Measurements from ENCODE around the gene WFDC10A. TPM values are rescaled to one million over a fixed set of nuclear protein-coding genes. Genes with fewer than 3 reads are reported as not detected.

The WFDC10A gene
- total and polyA plus RNA-seq, 2 donors (not counting 3 experiments of a cell fraction or from before 2014, with no cell fraction given), result not detected

DNA sequence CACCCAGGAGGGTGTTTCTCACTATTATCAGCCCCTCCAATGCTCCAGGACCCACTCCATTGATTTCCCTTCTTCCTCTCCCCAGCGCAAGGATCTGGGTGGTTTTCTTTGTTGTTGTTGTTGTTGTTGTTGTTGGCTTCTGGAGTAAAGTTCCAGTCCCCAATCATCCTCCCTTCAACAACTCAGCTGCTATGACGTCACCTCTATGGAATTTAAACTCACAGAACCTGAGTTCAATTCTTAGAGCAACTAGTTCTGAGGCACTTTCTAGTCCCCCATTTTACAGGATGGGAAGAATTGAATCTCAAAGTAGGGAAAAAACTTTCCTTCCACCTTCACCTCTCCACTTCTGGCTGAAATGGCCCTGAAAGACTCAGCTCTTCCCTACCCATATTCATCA is 40.7 kb upstream of the WFDC10A start:
- Histone ChIP-seq H3K27me3 (ENCODE audit: control insufficient read depth in 2 of 2, insufficient read depth in 2 of 2, low read length in 2 of 2) (peaks cover 0 to 2% of the 10 kb centered on the region in 2 experiments), H3K79me2 (ENCODE audit: control insufficient read depth, insufficient read depth, low read length) (no peaks in the 10 kb centered on the region), H3K4me1 (ENCODE audit: control insufficient read depth, extremely low read depth, insufficient read depth, low read length) (no peaks in the 10 kb centered on the region), H3K9me1 (replicated peaks; ENCODE audit: control insufficient read depth, extremely low read depth, insufficient read depth, low read length) (no peaks in the 10 kb centered on the region), H3K4me3 (replicated peaks in 1 of 3; ENCODE audit: insufficient read depth in 1 of 3, low read depth in 1 of 3, low read length in 3 of 3) (no peak overlapping the region), H3K9ac (replicated peaks; ENCODE audit: extremely low read depth, insufficient read depth, low read length) (no peak overlapping the region), H2AFZ (ENCODE audit: low read depth, low read length) (no peak overlapping the region), H4K20me1 (replicated peaks; ENCODE audit: control insufficient read depth, extremely low read depth, insufficient read depth, low read length) (no peaks in the 10 kb centered on the region), H3K4me2 (ENCODE audit: insufficient read depth, low read length) (no peak overlapping the region), H3K9me3 (replicated peaks; ENCODE audit: control insufficient read depth, insufficient read depth, low read length) (no peaks in the 10 kb centered on the region), H3K27ac (ENCODE audit: insufficient read depth, low read depth, low read length) (no peak overlapping the region), H3K36me3 (ENCODE audit: control insufficient read depth in 2 of 2, extremely low read depth in 1 of 2, insufficient read depth in 2 of 2, low read length in 2 of 2) (no peaks in the 10 kb centered on the region)
- intact Hi-C loops (cut with micrococcal nuclease), result no loop called here
- ChIA-PET POLR2A (no interaction called here), CTCF (interaction anchor here (1.6 kb wide), 2 partner anchors 181 to 183 kb away, joined by 5 to 9 read pairs; no protein-coding TSS in a partner anchor)
- TF ChIP-seq POLR2AphosphoS5 (IDR thresholded peaks at IDR 0.05; ENCODE audit: insufficient read depth, low read depth, low read length) (no peak), FOS (IDR thresholded peaks at IDR 0.05; ENCODE audit: borderline replicate concordance, insufficient read depth, low read length) (no peak), MAX (IDR thresholded peaks at IDR 0.05; ENCODE audit: insufficient read depth, insufficient read length) (no peak), JUN (IDR thresholded peaks at IDR 0.05; ENCODE audit: borderline replicate concordance, insufficient read depth, insufficient read length, low read depth) (no peak), GATA2 (IDR thresholded peaks at IDR 0.05; ENCODE audit: insufficient read depth, insufficient read length, low read depth, low read length) (no peak), POLR2A (IDR thresholded peaks at IDR 0.05; ENCODE audit: low read depth, low read length) (no peak), EZH2 (IDR thresholded peaks at IDR 0.05; ENCODE audit: borderline replicate concordance, low read depth, low read length, severe bottlenecking) (no peak)
- dilution Hi-C loops (cut with MboI; ENCODE audit: extremely low pct_ligation_motif_present, low sequenced_read_pairs), result no loop called here
- DNase-seq (ENCODE audit: low read depth, low spot score) (no peak), FAIRE-seq (no peak)
- BruUV-seq (replicated peaks), result no TSS peak

DNA sequence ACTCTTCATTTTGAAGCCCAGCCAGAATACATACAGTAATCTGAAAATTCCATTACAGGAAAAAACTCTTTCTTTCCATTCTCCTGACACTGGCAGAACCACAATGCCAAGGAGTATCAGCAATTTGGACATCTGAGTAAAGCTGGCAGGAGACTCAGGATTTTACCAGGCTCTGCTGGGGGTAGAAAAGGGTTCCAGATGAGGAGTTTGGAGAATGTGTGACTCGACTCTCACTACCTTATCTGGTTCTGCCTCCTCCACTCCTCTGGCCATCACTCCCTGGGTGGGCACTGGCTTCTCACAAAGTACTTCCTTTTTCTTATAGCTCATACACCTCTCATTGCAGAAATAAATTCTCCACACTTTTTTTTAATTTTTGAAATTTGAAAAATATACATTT is 39.8 kb upstream of the WFDC10A start:
- Histone ChIP-seq H4K20me1 (replicated peaks; ENCODE audit: control insufficient read depth, extremely low read depth, insufficient read depth, low read length) (no peaks in the 10 kb centered on the region), H3K27me3 (ENCODE audit: control insufficient read depth in 2 of 2, insufficient read depth in 2 of 2, low read length in 2 of 2) (peaks cover 0 to 2% of the 10 kb centered on the region in 2 experiments), H3K27ac (ENCODE audit: insufficient read depth, low read depth, low read length) (no peak overlapping the region), H3K79me2 (ENCODE audit: control insufficient read depth, insufficient read depth, low read length) (no peaks in the 10 kb centered on the region), H2AFZ (ENCODE audit: low read depth, low read length) (no peak overlapping the region), H3K9ac (replicated peaks; ENCODE audit: extremely low read depth, insufficient read depth, low read length) (no peak overlapping the region), H3K4me2 (ENCODE audit: insufficient read depth, low read length) (no peak overlapping the region), H3K4me3 (replicated peaks in 1 of 3; ENCODE audit: insufficient read depth in 1 of 3, low read depth in 1 of 3, low read length in 3 of 3) (no peak overlapping the region), H3K9me1 (replicated peaks; ENCODE audit: control insufficient read depth, extremely low read depth, insufficient read depth, low read length) (no peaks in the 10 kb centered on the region), H3K9me3 (replicated peaks; ENCODE audit: control insufficient read depth, insufficient read depth, low read length) (no peaks in the 10 kb centered on the region), H3K36me3 (ENCODE audit: control insufficient read depth in 2 of 2, extremely low read depth in 1 of 2, insufficient read depth in 2 of 2, low read length in 2 of 2) (no peaks in the 10 kb centered on the region), H3K4me1 (ENCODE audit: control insufficient read depth, extremely low read depth, insufficient read depth, low read length) (no peaks in the 10 kb centered on the region)
- TF ChIP-seq POLR2AphosphoS5 (IDR thresholded peaks at IDR 0.05; ENCODE audit: insufficient read depth, low read depth, low read length) (no peak), JUN (IDR thresholded peaks at IDR 0.05; ENCODE audit: borderline replicate concordance, insufficient read depth, insufficient read length, low read depth) (no peak), MAX (IDR thresholded peaks at IDR 0.05; ENCODE audit: insufficient read depth, insufficient read length) (no peak), FOS (IDR thresholded peaks at IDR 0.05; ENCODE audit: borderline replicate concordance, insufficient read depth, low read length) (no peak), POLR2A (IDR thresholded peaks at IDR 0.05; ENCODE audit: low read depth, low read length) (no peak), GATA2 (IDR thresholded peaks at IDR 0.05; ENCODE audit: insufficient read depth, insufficient read length, low read depth, low read length) (no peak), MYC (IDR thresholded peaks at IDR 0.05; ENCODE audit: low read depth, low read length) (no peak), EZH2 (IDR thresholded peaks at IDR 0.05; ENCODE audit: borderline replicate concordance, low read depth, low read length, severe bottlenecking) (no peak)
- TF ChIP-seq, protein P1, sequence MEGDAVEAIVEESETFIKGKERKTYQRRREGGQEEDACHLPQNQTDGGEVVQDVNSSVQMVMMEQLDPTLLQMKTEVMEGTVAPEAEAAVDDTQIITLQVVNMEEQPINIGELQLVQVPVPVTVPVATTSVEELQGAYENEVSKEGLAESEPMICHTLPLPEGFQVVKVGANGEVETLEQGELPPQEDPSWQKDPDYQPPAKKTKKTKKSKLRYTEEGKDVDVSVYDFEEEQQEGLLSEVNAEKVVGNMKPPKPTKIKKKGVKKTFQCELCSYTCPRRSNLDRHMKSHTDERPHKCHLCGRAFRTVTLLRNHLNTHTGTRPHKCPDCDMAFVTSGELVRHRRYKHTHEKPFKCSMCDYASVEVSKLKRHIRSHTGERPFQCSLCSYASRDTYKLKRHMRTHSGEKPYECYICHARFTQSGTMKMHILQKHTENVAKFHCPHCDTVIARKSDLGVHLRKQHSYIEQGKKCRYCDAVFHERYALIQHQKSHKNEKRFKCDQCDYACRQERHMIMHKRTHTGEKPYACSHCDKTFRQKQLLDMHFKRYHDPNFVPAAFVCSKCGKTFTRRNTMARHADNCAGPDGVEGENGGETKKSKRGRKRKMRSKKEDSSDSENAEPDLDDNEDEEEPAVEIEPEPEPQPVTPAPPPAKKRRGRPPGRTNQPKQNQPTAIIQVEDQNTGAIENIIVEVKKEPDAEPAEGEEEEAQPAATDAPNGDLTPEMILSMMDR (IDR thresholded peaks at IDR 0.05; ENCODE audit: extremely low read depth in 1 of 2, insufficient read depth in 1 of 2, low read depth in 1 of 2, low read length in 2 of 2), result no peak
- DNase-seq (ENCODE audit: low read depth, low spot score) (no peak), FAIRE-seq (no peak)
- intact Hi-C loops (cut with micrococcal nuclease) (no loop called here), dilution Hi-C loops (cut with MboI; ENCODE audit: extremely low pct_ligation_motif_present, low sequenced_read_pairs) (no loop called here)
- CTCF ChIA-PET, result interaction anchor here (1.6 kb wide), 2 partner anchors 180 to 182 kb away, joined by 5 to 9 read pairs; no protein-coding TSS in a partner anchor
- POLR2A ChIA-PET, result no interaction called here
- no TSS peak for BruUV-seq (replicated peaks)
